Measurements from ENCODE around the gene DEK.

The DEK gene

GRCh38 chr6:18253635-18254034 lies 10.7 kb downstream of the DEK start:
- no peaks in the 10 kb centered on the region for H3K9me3 ChIP-seq (ENCODE audit: control insufficient read depth in 1 of 2, low read length in 2 of 2)
- no peak overlapping the region for H3K27ac ChIP-seq (ENCODE audit: low read depth, low read length)
- H3K4me3 ChIP-seq (ENCODE audit: low read depth in 1 of 2, low read length in 2 of 2), result no peak overlapping the region
- H3K36me3 ChIP-seq (ENCODE audit: control insufficient read depth in 1 of 2, insufficient read depth in 2 of 2, low read length in 2 of 2), result peaks cover 12 to 49% of the 10 kb centered on the region in 2 donors
- H3K27me3 ChIP-seq (ENCODE audit: control insufficient read depth in 1 of 2, insufficient read depth in 2 of 2, low read length in 2 of 2), result no peaks in the 10 kb centered on the region
- no peak overlapping the region for H3K9ac ChIP-seq (ENCODE audit: low read depth in 1 of 2, low read length in 2 of 2)
- no peaks in the 10 kb centered on the region for H3K4me1 ChIP-seq (ENCODE audit: control insufficient read depth in 1 of 2, insufficient read depth in 2 of 2, low read length in 2 of 2)

- Histone ChIP-seq H3K4me1 (ENCODE audit: control insufficient read depth in 1 of 2, insufficient read depth in 2 of 2, low read length in 2 of 2) (peaks cover 0 to 11% of the 10 kb centered on the region in 2 donors), H3K9me3 (ENCODE audit: control insufficient read depth in 1 of 2, low read length in 2 of 2) (no peaks in the 10 kb centered on the region), H3K27ac (ENCODE audit: low read depth, low read length) (no peak overlapping the region), H3K4me3 (ENCODE audit: low read depth in 1 of 2, low read length in 2 of 2) (no peak overlapping the region), H3K27me3 (ENCODE audit: control insufficient read depth in 1 of 2, insufficient read depth in 2 of 2, low read length in 2 of 2) (no peaks in the 10 kb centered on the region), H3K9ac (ENCODE audit: low read depth in 1 of 2, low read length in 2 of 2) (no peak overlapping the region), H3K36me3 (ENCODE audit: control insufficient read depth in 1 of 2, insufficient read depth in 2 of 2, low read length in 2 of 2) (peaks cover 17 to 49% of the 10 kb centered on the region in 2 donors)
Observed at GRCh38 chr6:18249271-18249670, 15.1 kb downstream of the DEK start.

- Histone ChIP-seq H3K27me3 (ENCODE audit: control insufficient read depth in 1 of 2, insufficient read depth in 2 of 2, low read length in 2 of 2) (no peaks in the 10 kb centered on the region), H3K4me1 (ENCODE audit: control insufficient read depth in 1 of 2, insufficient read depth in 2 of 2, low read length in 2 of 2) (peaks cover 0 to 12% of the 10 kb centered on the region in 2 donors), H3K27ac (ENCODE audit: low read depth, low read length) (no peak overlapping the region), H3K9me3 (ENCODE audit: control insufficient read depth in 1 of 2, low read length in 2 of 2) (no peaks in the 10 kb centered on the region), H3K9ac (ENCODE audit: low read depth in 1 of 2, low read length in 2 of 2) (no peak overlapping the region), H3K4me3 (ENCODE audit: low read depth in 1 of 2, low read length in 2 of 2) (no peak overlapping the region), H3K36me3 (ENCODE audit: control insufficient read depth in 1 of 2, insufficient read depth in 2 of 2, low read length in 2 of 2) (peaks cover 17 to 48% of the 10 kb centered on the region in 2 donors)
Observed at GRCh38 chr6:18248698-18249097, 15.6 kb downstream of the DEK start.

DNA sequence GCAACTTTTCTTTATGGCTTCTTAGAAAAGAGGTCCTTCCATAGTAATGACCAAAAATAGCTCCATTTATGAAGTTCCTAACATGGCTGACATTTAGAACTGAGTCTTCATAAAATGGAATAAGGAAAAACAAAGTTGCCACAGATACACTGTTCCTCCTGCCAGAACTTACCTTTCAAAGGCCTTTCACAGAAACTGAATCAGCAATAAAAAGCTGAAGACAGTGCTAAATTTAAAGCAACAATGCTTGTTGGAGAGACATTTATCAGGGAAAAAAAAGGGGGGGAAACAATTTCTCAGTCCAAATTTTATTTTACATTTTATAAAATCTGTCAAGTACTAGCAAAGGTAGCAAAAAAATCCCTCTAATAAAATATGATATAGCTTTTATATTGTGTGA lies 17.3 kb downstream of the DEK start:
- no peak overlapping the region for H3K9ac ChIP-seq (ENCODE audit: low read depth in 1 of 2, low read length in 2 of 2)
- H3K36me3 ChIP-seq (ENCODE audit: control insufficient read depth in 1 of 2, insufficient read depth in 2 of 2, low read length in 2 of 2), result peaks cover 23 to 50% of the 10 kb centered on the region in 2 donors
- no peak overlapping the region for H3K27ac ChIP-seq (ENCODE audit: low read depth, low read length)
- no peaks in the 10 kb centered on the region for H3K9me3 ChIP-seq (ENCODE audit: control insufficient read depth in 1 of 2, low read length in 2 of 2)
- peaks cover 0 to 18% of the 10 kb centered on the region in 2 donors for H3K4me1 ChIP-seq (ENCODE audit: control insufficient read depth in 1 of 2, insufficient read depth in 2 of 2, low read length in 2 of 2)
- H3K4me3 ChIP-seq (ENCODE audit: low read depth in 1 of 2, low read length in 2 of 2), result no peak overlapping the region
- no peaks in the 10 kb centered on the region for H3K27me3 ChIP-seq (ENCODE audit: control insufficient read depth in 1 of 2, insufficient read depth in 2 of 2, low read length in 2 of 2)

DNA sequence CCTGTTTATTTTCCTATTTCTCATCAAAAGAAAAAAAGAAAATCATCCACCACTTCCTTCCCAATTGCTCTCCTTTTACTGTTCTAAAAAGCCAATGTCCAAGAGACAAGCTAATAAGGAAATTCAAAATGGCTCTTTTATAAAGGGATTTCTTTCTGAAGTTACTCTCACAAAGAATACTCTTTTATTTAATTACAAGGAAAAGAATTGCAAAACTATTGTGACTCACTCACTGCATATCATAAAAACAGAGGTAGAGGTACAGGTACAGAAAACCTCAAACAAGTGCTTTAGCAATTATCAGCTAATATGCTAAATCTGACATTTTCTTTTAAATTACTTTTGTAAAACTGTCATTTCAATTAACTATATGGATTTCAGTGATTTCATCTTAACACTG lies 18.1 kb downstream of the DEK start:
- Histone ChIP-seq H3K9ac (ENCODE audit: low read depth in 1 of 2, low read length in 2 of 2) (no peak overlapping the region), H3K36me3 (ENCODE audit: control insufficient read depth in 1 of 2, insufficient read depth in 2 of 2, low read length in 2 of 2) (peaks cover 22 to 45% of the 10 kb centered on the region in 2 donors), H3K9me3 (ENCODE audit: control insufficient read depth in 1 of 2, low read length in 2 of 2) (no peaks in the 10 kb centered on the region), H3K27me3 (ENCODE audit: control insufficient read depth in 1 of 2, insufficient read depth in 2 of 2, low read length in 2 of 2) (no peaks in the 10 kb centered on the region), H3K27ac (ENCODE audit: low read depth, low read length) (no peak overlapping the region), H3K4me3 (ENCODE audit: low read depth in 1 of 2, low read length in 2 of 2) (no peak overlapping the region), H3K4me1 (ENCODE audit: control insufficient read depth in 1 of 2, insufficient read depth in 2 of 2, low read length in 2 of 2) (peaks cover 0 to 18% of the 10 kb centered on the region in 2 donors)

DNA sequence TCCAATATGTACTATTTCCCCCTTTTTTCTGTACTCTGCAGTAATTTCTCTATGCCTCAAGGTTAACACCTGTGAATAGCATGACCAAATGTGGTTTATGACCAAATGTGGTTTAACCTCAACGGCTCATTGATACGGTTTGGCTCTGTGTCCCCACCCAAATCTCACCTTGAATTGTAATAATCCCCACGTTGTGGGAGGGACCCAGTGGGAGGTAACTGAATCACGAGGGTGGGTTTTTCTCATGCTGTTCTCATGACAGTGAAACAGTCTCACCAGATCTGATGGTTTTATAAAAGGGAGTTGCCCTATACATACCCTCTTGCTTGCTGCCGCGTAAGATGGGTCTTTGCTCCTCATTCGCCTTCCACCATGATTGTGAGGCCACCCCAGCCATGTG lies 18.7 kb downstream of the DEK start:
- Histone ChIP-seq H3K27ac (ENCODE audit: low read depth, low read length) (no peak overlapping the region), H3K27me3 (ENCODE audit: control insufficient read depth in 1 of 2, insufficient read depth in 2 of 2, low read length in 2 of 2) (no peaks in the 10 kb centered on the region), H3K9ac (ENCODE audit: low read depth in 1 of 2, low read length in 2 of 2) (no peak overlapping the region), H3K36me3 (ENCODE audit: control insufficient read depth in 1 of 2, insufficient read depth in 2 of 2, low read length in 2 of 2) (peaks cover 20 to 44% of the 10 kb centered on the region in 2 donors), H3K4me1 (ENCODE audit: control insufficient read depth in 1 of 2, insufficient read depth in 2 of 2, low read length in 2 of 2) (peaks cover 0 to 18% of the 10 kb centered on the region in 2 donors), H3K4me3 (ENCODE audit: low read depth in 1 of 2, low read length in 2 of 2) (no peak overlapping the region), H3K9me3 (ENCODE audit: control insufficient read depth in 1 of 2, low read length in 2 of 2) (no peaks in the 10 kb centered on the region)

GRCh38 chr6:18245079-18245478 lies 19.3 kb downstream of the DEK start:
- no peak overlapping the region for H3K9ac ChIP-seq (ENCODE audit: low read depth in 1 of 2, low read length in 2 of 2)
- H3K36me3 ChIP-seq (ENCODE audit: control insufficient read depth in 1 of 2, insufficient read depth in 2 of 2, low read length in 2 of 2), result peaks cover 20 to 44% of the 10 kb centered on the region in 2 donors
- H3K27ac ChIP-seq (ENCODE audit: low read depth, low read length), result no peak overlapping the region
- no peaks in the 10 kb centered on the region for H3K27me3 ChIP-seq (ENCODE audit: control insufficient read depth in 1 of 2, insufficient read depth in 2 of 2, low read length in 2 of 2)
- no peak overlapping the region for H3K4me3 ChIP-seq (ENCODE audit: low read depth in 1 of 2, low read length in 2 of 2)
- no peaks in the 10 kb centered on the region for H3K9me3 ChIP-seq (ENCODE audit: control insufficient read depth in 1 of 2, low read length in 2 of 2)
- H3K4me1 ChIP-seq (ENCODE audit: control insufficient read depth in 1 of 2, insufficient read depth in 2 of 2, low read length in 2 of 2), result peaks cover 0 to 18% of the 10 kb centered on the region in 2 donors

- Histone ChIP-seq H3K4me1 (ENCODE audit: control insufficient read depth in 1 of 2, insufficient read depth in 2 of 2, low read length in 2 of 2) (peaks cover 0 to 18% of the 10 kb centered on the region in 2 donors), H3K9me3 (ENCODE audit: control insufficient read depth in 1 of 2, low read length in 2 of 2) (no peaks in the 10 kb centered on the region), H3K27me3 (ENCODE audit: control insufficient read depth in 1 of 2, insufficient read depth in 2 of 2, low read length in 2 of 2) (no peaks in the 10 kb centered on the region), H3K36me3 (ENCODE audit: control insufficient read depth in 1 of 2, insufficient read depth in 2 of 2, low read length in 2 of 2) (peaks cover 20 to 42% of the 10 kb centered on the region in 2 donors), H3K27ac (ENCODE audit: low read depth, low read length) (no peak overlapping the region), H3K9ac (ENCODE audit: low read depth in 1 of 2, low read length in 2 of 2) (no peak overlapping the region), H3K4me3 (ENCODE audit: low read depth in 1 of 2, low read length in 2 of 2) (no peak overlapping the region)
Observed at GRCh38 chr6:18244251-18244650, 20.1 kb downstream of the DEK start.

DNA sequence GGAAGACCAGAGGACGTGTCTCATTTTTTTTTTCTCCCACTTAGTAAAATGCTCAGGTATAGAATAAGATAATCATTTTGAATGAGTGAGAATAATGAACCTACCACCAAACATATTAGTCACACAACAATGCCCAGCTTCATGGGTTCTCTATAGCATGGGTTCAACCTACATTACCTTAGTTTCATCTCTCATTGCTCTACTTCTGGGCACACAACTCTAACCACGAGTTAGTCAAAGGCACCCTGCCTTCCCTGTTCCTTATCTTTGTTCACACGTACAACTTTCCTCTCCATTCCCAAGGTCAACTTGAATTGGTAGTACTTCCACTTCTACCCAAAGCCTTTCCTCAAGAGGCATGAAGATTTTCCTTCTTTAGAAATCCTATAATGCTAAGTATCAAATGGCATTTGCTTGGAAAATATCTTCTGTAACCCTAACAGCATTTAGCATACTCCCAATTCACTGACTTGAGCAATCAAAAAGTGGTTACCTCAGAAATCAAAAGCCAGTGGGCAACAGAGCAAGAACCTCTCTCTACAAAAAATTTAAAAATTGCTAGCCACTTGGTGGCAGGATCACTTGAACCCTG lies 20.9 kb downstream of the DEK start:
- H3K4me1 ChIP-seq (ENCODE audit: control insufficient read depth in 1 of 2, insufficient read depth in 2 of 2, low read length in 2 of 2), result peaks cover 0 to 18% of the 10 kb centered on the region in 2 donors
- no peaks in the 10 kb centered on the region for H3K27me3 ChIP-seq (ENCODE audit: control insufficient read depth in 1 of 2, insufficient read depth in 2 of 2, low read length in 2 of 2)
- H3K9ac ChIP-seq (ENCODE audit: low read depth in 1 of 2, low read length in 2 of 2), result no peak overlapping the region
- peaks cover 20 to 47% of the 10 kb centered on the region in 2 donors for H3K36me3 ChIP-seq (ENCODE audit: control insufficient read depth in 1 of 2, insufficient read depth in 2 of 2, low read length in 2 of 2)
- no peaks in the 10 kb centered on the region for H3K9me3 ChIP-seq (ENCODE audit: control insufficient read depth in 1 of 2, low read length in 2 of 2)
- H3K4me3 ChIP-seq (ENCODE audit: low read depth in 1 of 2, low read length in 2 of 2), result no peak overlapping the region
- no peak overlapping the region for H3K27ac ChIP-seq (ENCODE audit: low read depth, low read length)

DNA sequence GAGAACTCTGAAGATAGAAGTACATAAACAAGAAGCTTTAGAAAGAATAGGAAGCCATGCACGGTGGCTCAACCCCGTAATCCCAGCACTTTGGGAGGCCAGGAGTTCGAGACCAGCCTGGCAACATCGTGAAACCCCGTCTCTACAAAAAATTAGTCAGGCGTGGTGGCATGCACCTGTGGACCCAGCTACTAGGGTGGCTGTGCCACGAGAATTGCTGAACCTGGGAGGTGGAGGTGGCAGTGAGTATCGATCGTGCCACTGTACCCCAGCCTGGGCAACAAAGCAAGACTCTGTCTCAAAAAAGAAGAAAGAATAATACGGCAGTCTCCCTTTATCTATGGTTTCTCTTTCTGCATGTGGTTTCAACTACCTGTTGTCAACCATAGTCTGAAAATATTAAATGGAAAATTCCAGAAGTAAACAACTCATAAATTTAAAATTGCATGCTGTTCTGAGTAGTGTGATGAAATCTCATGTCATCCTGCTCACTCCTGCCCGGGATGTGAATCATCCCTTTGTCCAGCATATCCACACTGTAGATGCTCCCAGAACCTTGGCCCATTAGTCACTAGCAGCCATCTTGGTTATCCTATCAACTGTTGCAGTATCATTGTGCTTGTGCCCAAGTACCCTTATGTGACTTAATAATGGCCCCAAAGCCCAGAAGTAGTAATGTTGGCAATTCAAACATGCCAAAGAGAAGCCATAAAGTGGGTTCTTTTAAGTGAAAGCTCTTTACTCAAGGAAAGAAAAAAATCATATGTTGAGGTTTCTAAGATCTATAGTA lies 22.1 kb downstream of the DEK start:
- peaks cover 15 to 49% of the 10 kb centered on the region in 2 donors for H3K36me3 ChIP-seq (ENCODE audit: control insufficient read depth in 1 of 2, insufficient read depth in 2 of 2, low read length in 2 of 2)
- H3K9me3 ChIP-seq (ENCODE audit: control insufficient read depth in 1 of 2, low read length in 2 of 2), result no peaks in the 10 kb centered on the region
- H3K9ac ChIP-seq (ENCODE audit: low read depth in 1 of 2, low read length in 2 of 2), result no peak overlapping the region
- H3K4me3 ChIP-seq (ENCODE audit: low read depth in 1 of 2, low read length in 2 of 2), result no peak overlapping the region
- H3K27me3 ChIP-seq (ENCODE audit: control insufficient read depth in 1 of 2, insufficient read depth in 2 of 2, low read length in 2 of 2), result no peaks in the 10 kb centered on the region
- H3K27ac ChIP-seq (ENCODE audit: low read depth, low read length), result no peak overlapping the region
- H3K4me1 ChIP-seq (ENCODE audit: control insufficient read depth in 1 of 2, insufficient read depth in 2 of 2, low read length in 2 of 2), result peaks cover 0 to 18% of the 10 kb centered on the region in 2 donors

All from duodenal mucosa (tissue), 2 donors.